Karpas-422 (cell line): ENCODE data around the gene HMGCLL1. TPM values are rescaled to one million over a fixed set of nuclear protein-coding genes. Genes with fewer than 3 reads are reported as not detected.

ENCODE experiments used
- DNase-seq: peaks from one replicate; pipeline ENCODE4 v3.0.0-alpha.2; 2015
- H2AFZ ChIP-seq: fragments of 200-600 bp; sonication (generic); 2 replicates; pipeline ENCODE4 v1.6.1; 2014; ENCODE audit warnings: antibody characterized with exemption, low read length, mixed read lengths
- H3K27ac ChIP-seq: fragments of 200-600 bp; sonication (generic); 2 replicates; pipeline ENCODE4 v1.5.1; 2014; ENCODE audit warnings: mild to moderate bottlenecking, low read length, moderate library complexity
- H3K27me3 ChIP-seq: fragments of 200-600 bp; sonication (generic); 2 replicates; pipeline ENCODE4 v1.6.1; 2014; ENCODE audit warnings: low read length, mixed read lengths
- H3K36me3 ChIP-seq: fragments of 200-600 bp; sonication (generic); 2 replicates; pipeline ENCODE4 v1.6.1; 2014; ENCODE audit warnings: low read length, mixed read lengths; ENCODE audit not compliant: insufficient read depth
- H3K4me1 ChIP-seq: fragments of 200-600 bp; sonication (generic); 2 replicates; pipeline ENCODE4 v1.6.1; 2014; ENCODE audit warnings: mild to moderate bottlenecking, low read length, mixed read lengths
- H3K4me2 ChIP-seq: fragments of 200-600 bp; sonication (generic); 2 replicates; pipeline ENCODE4 v1.6.1; 2014; ENCODE audit warnings: low read length, low read depth, mild to moderate bottlenecking; ENCODE audit not compliant: poor library complexity, severe bottlenecking
- H3K4me3 ChIP-seq: fragments of 200-600 bp; sonication (generic); 2 replicates; pipeline ENCODE4 v1.5.1; 2014; ENCODE audit warnings: mild to moderate bottlenecking, antibody characterized with exemption, low read length, mixed read lengths
- H3K79me2 ChIP-seq: fragments of 200-600 bp; sonication (generic); 2 replicates; pipeline ENCODE4 v1.6.1; 2014; ENCODE audit warnings: mild to moderate bottlenecking, low read length, mixed read lengths
- H3K9ac ChIP-seq: fragments of 200-600 bp; sonication (generic); 2 replicates; pipeline ENCODE4 v1.6.0; 2014; ENCODE audit warnings: low read length
- H3K9me2 ChIP-seq: fragments of 200-600 bp; sonication (generic), shearing (Covaris generic); replicated peaks from 2 replicates; pipeline ENCODE4 v1.6.0; 2014; ENCODE audit warnings: mild to moderate bottlenecking, low read length, moderate library complexity; ENCODE audit not compliant: insufficient read depth
- H3K9me3 ChIP-seq: fragments of 300-700, 200-600 bp; sonication (generic); 2 replicates; pipeline ENCODE4 v1.6.1; 2014; ENCODE audit warnings: low read length, mixed read lengths
- H4K20me1 ChIP-seq: fragments of 200-600 bp; sonication (generic); 2 replicates; pipeline ENCODE4 v1.6.1; 2014; ENCODE audit warnings: mild to moderate bottlenecking, antibody characterized with exemption, low read length, low read depth; ENCODE audit not compliant: insufficient read depth
- total RNA-seq: library from RNA; depleted of rRNA; stranded (reverse); fragments of >200 nt; shearing (Covaris generic); gene quantifications from 2 replicates; pipeline ENCODE4 v1.2.3, GENCODE V29; 2014; ENCODE audit warnings: low replicate concordance

Gene HMGCLL1
- total RNA-seq, 1 experiment from 2014 or later: not detected

DNA sequence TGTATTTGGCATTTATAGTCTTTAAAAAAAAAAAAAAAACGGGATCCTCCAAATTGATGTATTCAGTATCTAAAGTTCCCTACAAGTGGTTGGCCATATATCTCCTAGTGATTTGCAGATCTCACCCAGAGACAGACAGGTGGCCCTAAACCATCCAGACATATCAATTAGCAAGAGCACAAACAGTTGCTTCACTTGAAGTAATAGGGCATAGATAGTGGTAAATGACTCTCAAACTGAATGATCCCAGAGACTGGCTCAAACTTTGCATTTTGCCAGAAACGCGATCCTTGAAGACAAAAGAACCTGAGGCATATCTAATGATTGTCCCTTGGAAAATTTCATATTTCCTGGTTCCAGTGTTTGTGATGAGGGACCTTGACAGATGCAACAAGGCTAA lies 54.6 kb downstream of the HMGCLL1 start:
- H3K9me2 ChIP-seq: no peaks in the 10 kb centered on the region
- no peaks in the 10 kb centered on the region for H3K4me1 ChIP-seq
- no peaks in the 10 kb centered on the region for H3K27me3 ChIP-seq
- H3K27ac ChIP-seq: no peak overlapping the region
- H3K4me2 ChIP-seq: no peak overlapping the region
- no peaks in the 10 kb centered on the region for H4K20me1 ChIP-seq
- no peak for DNase-seq
- H3K36me3 ChIP-seq: no peaks in the 10 kb centered on the region
- no peak overlapping the region for H2AFZ ChIP-seq
- no peaks in the 10 kb centered on the region for H3K79me2 ChIP-seq
- no peaks in the 10 kb centered on the region for H3K9me3 ChIP-seq
- no peak overlapping the region for H3K9ac ChIP-seq
- H3K4me3 ChIP-seq: no peak overlapping the region

DNA sequence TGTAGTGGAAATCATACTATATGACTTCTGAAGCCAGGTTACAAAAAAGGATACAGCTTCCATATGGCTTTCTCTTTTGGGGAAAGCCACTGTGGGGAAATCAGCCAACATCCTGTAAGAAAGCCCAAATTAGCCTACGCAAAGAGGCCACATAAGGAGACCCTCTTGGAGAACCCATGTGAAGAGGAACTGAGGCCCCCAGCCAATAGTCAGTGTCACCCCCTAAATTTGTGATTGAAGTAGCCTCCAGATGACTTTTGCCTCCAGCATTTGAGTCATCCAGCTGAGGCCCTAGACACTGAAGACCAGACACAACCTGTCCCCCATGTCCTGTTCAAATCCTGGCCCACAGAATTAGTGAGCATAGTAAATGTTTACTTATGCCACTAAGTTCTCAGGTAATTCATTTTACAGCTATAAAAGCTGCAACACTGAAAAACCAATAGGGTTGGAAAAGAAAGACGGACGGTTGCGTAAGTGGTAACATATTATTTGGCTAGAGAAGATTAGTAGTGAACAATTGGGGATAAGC lies 60.4 kb downstream of the HMGCLL1 start:
- H3K4me3 ChIP-seq: no peak overlapping the region
- no peak overlapping the region for H3K27ac ChIP-seq
- no peaks in the 10 kb centered on the region for H3K27me3 ChIP-seq
- no peak overlapping the region for H3K9ac ChIP-seq
- H3K9me2 ChIP-seq: no peaks in the 10 kb centered on the region
- H3K36me3 ChIP-seq: no peaks in the 10 kb centered on the region
- H3K4me1 ChIP-seq: no peaks in the 10 kb centered on the region
- no peaks in the 10 kb centered on the region for H3K79me2 ChIP-seq
- no peaks in the 10 kb centered on the region for H4K20me1 ChIP-seq
- no peak for DNase-seq
- no peak overlapping the region for H3K4me2 ChIP-seq
- H2AFZ ChIP-seq: no peak overlapping the region
- H3K9me3 ChIP-seq: no peaks in the 10 kb centered on the region

DNA sequence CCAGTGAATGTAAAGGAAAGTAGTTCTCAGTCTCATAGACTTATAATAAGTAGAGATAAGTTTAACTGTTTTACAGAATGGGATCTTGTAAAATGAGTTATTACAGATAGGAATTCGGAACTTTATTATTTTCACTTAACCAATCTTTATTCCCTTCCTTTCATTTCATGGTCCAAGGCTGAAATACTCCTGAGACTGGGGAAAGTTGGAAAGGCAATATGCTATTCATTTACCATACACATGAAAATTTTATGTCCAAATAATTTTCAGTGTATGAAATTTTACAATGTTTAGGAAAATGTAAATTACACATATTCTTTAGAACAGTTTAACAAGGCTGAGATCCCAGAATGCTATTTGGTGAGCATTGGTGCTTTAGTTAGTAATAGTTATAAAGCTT lies 62.3 kb downstream of the HMGCLL1 start:
- H3K79me2 ChIP-seq: no peaks in the 10 kb centered on the region

DNA sequence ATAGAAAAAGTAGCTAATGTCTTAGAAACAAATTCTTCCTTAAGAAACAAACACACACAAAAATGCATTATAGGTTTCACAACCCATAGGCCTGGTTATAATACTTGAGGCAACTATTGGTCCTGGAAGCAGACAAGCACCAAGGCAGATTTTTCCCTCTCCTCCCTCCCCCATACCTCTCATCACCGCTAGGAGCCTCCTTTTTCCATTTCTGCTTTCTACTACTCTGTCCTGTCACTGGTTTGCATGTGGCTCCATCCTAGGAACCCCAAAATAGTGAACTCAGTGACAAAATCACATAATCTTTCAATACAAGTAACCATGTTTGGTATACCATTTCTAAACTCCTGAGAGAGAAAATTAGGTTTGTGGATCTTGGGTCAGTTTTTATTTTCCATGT lies 66.1 kb downstream of the HMGCLL1 start:
- H3K79me2 ChIP-seq: no peaks in the 10 kb centered on the region
- H2AFZ ChIP-seq: no peak overlapping the region
- no peaks in the 10 kb centered on the region for H3K36me3 ChIP-seq
- H3K27me3 ChIP-seq: no peaks in the 10 kb centered on the region
- no peaks in the 10 kb centered on the region for H3K4me1 ChIP-seq
- no peak overlapping the region for H3K4me3 ChIP-seq
- DNase-seq: no peak
- no peaks in the 10 kb centered on the region for H3K9me2 ChIP-seq
- H3K27ac ChIP-seq: no peak overlapping the region
- H3K9me3 ChIP-seq: no peaks in the 10 kb centered on the region
- H4K20me1 ChIP-seq: no peaks in the 10 kb centered on the region
- H3K9ac ChIP-seq: no peak overlapping the region
- H3K4me2 ChIP-seq: no peak overlapping the region

More for the DNA sequence above, 62.3 kb downstream of the HMGCLL1 start:
- Histone ChIP-seq H3K4me2 (no peak overlapping the region), H3K27ac (no peak overlapping the region), H3K27me3 (no peaks in the 10 kb centered on the region), H3K9ac (no peak overlapping the region), H4K20me1 (no peaks in the 10 kb centered on the region), H3K4me3 (no peak overlapping the region), H3K9me2 (no peaks in the 10 kb centered on the region), H3K4me1 (no peaks in the 10 kb centered on the region), H3K9me3 (no peaks in the 10 kb centered on the region), H3K36me3 (no peaks in the 10 kb centered on the region), H2AFZ (no peak overlapping the region)
- no peak for DNase-seq

DNA sequence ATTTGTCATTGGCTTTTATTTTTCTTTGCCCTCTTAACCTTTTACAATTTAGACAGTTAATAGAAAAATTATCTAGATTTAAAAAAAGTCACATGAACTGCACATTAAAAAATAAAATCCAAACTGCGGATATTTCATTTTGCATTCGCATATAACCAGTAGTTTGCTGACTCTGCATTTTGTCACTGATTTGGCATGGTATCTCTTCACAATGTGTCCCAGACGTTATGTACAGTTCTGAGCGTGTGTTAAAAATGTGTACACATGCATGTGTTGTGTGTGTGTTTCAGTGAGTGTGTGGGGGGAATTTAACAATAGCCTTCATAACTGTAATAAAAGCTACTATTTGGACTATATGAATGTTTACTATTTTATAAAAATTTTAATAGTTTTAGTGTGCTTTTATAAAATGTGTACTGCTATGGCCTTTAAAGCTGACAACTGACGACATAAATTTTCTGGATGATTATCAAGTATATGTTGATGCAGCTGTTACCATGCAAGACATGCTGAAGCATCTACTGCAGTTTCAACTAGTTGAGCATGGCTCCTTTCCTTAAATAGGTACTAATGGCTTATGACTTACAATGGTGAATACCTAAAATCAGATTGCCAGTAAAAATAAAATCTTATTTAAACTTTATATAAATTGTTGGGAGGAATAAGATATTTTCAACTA lies 67.7 kb downstream of the HMGCLL1 start:
- Histone ChIP-seq H3K9me2 (no peaks in the 10 kb centered on the region), H4K20me1 (no peaks in the 10 kb centered on the region), H3K4me1 (no peaks in the 10 kb centered on the region), H3K9me3 (no peaks in the 10 kb centered on the region), H3K27me3 (no peaks in the 10 kb centered on the region), H3K79me2 (no peaks in the 10 kb centered on the region), H3K36me3 (no peaks in the 10 kb centered on the region), H3K4me2 (no peak overlapping the region), H3K4me3 (no peak overlapping the region), H3K27ac (no peak overlapping the region), H3K9ac (no peak overlapping the region), H2AFZ (no peak overlapping the region)
- no peak for DNase-seq

DNA sequence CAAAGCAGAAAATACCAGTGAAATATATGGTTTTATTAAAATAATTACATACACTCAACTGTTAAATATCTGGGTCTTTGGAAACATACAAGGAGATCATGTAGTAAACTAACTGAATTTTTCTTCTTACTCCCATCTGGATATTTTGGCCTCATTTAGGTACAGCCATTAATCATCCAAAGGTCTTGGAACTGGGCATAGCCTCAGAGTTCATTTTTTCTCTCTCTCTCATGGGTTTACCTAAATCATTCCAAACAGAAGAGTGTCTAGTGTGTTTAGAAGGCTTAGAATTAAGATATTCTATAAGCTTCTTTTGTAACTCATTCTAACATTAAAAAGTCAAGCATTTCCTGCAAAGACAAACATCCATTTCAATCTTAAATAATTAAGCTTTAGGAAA lies 79.4 kb downstream of the HMGCLL1 start:
- no peak overlapping the region for H3K4me3 ChIP-seq
- H2AFZ ChIP-seq: no peak overlapping the region
- no peaks in the 10 kb centered on the region for H4K20me1 ChIP-seq
- H3K27me3 ChIP-seq: no peaks in the 10 kb centered on the region
- no peak overlapping the region for H3K4me2 ChIP-seq
- H3K4me1 ChIP-seq: no peaks in the 10 kb centered on the region
- H3K9me3 ChIP-seq: no peaks in the 10 kb centered on the region
- no peaks in the 10 kb centered on the region for H3K9me2 ChIP-seq
- no peak overlapping the region for H3K9ac ChIP-seq
- no peak for DNase-seq
- no peaks in the 10 kb centered on the region for H3K79me2 ChIP-seq
- H3K36me3 ChIP-seq: no peaks in the 10 kb centered on the region
- H3K27ac ChIP-seq: no peak overlapping the region

DNA sequence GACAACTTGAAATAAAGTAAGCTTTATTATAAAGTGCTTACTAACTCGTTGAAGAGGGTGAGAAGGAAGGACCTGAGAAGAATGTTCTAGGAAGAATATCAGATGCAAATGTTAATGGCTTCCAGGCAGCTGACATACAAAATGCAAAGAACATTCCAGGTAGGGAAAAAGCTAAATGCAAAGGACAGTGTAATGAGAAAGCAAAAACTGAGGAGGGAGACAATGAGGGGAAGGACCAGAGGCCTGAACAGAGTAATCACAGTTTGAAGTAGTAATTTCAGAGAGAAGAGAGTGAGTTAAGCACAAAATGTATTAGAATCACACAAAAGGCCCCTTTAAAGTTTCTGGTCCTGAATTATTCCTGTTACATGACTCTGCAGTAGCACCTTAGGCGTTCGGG lies 81.3 kb downstream of the HMGCLL1 start:
- H4K20me1 ChIP-seq: no peaks in the 10 kb centered on the region
- H3K79me2 ChIP-seq: no peaks in the 10 kb centered on the region
- no peak overlapping the region for H3K4me3 ChIP-seq
- H3K27me3 ChIP-seq: no peaks in the 10 kb centered on the region
- no peak overlapping the region for H3K9ac ChIP-seq
- H3K27ac ChIP-seq: no peak overlapping the region
- no peaks in the 10 kb centered on the region for H3K36me3 ChIP-seq
- DNase-seq: no peak
- no peaks in the 10 kb centered on the region for H3K9me3 ChIP-seq
- no peaks in the 10 kb centered on the region for H3K4me1 ChIP-seq
- no peak overlapping the region for H3K4me2 ChIP-seq
- H2AFZ ChIP-seq: no peak overlapping the region
- no peaks in the 10 kb centered on the region for H3K9me2 ChIP-seq

DNA sequence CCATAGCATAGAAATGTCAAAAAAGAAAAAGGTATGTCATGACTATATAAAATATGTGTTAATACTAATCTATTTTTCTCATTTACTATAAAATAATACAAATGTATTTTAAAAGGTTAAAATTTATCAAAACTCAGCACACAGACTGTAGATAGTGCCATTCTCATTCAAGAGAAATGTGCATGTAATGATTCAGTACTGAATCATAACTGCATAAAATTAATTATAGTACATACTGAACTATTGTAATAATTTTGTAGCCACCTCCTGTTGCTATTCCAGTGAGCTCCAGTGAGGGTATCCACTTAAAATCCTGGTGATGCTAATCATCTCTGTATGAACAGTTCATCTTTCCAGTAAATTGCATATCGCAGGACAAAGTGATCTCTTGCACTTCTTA lies 82.8 kb downstream of the HMGCLL1 start:
- no peaks in the 10 kb centered on the region for H3K79me2 ChIP-seq
- H3K27ac ChIP-seq: no peak overlapping the region
- no peaks in the 10 kb centered on the region for H3K27me3 ChIP-seq
- H2AFZ ChIP-seq: no peak overlapping the region
- H3K36me3 ChIP-seq: no peaks in the 10 kb centered on the region
- no peaks in the 10 kb centered on the region for H4K20me1 ChIP-seq
- no peaks in the 10 kb centered on the region for H3K9me3 ChIP-seq
- H3K4me2 ChIP-seq: no peak overlapping the region
- H3K9me2 ChIP-seq: no peaks in the 10 kb centered on the region
- no peak overlapping the region for H3K4me3 ChIP-seq
- DNase-seq: no peak
- H3K4me1 ChIP-seq: no peaks in the 10 kb centered on the region
- H3K9ac ChIP-seq: no peak overlapping the region
